HEK293T (cell line): ENCODE results near the gene IBSP.

Source experiments
- BHLHE40 ChIP-seq: fragments of 450-650 bp; IDR thresholded peaks from 2 replicates; pipeline ENCODE4 v1.6.1; 2016; ENCODE audit warnings: mild to moderate bottlenecking, moderate library complexity, borderline replicate concordance
- FOXA1 ChIP-seq: fragments of 450-650 bp; IDR thresholded peaks from 2 replicates; pipeline ENCODE4 v1.6.1; 2016; ENCODE audit warnings: mild to moderate bottlenecking
- FOXK2 ChIP-seq: fragments of 450-650 bp; IDR thresholded peaks from 2 replicates; pipeline ENCODE4 v1.6.1; 2016; ENCODE audit warnings: mild to moderate bottlenecking
- FOXM1 ChIP-seq: fragments of 450-650 bp; IDR thresholded peaks from 2 replicates; pipeline ENCODE4 v1.6.1; 2017; ENCODE audit warnings: mild to moderate bottlenecking, borderline replicate concordance
- HDGF ChIP-seq: fragments of 450-650 bp; IDR thresholded peaks from 2 replicates; pipeline ENCODE4 v1.6.1; 2017; ENCODE audit warnings: antibody characterized with exemption, borderline replicate concordance
- L3MBTL2 ChIP-seq: fragments of 450-650 bp; conservative IDR thresholded peaks from 2 replicates; pipeline ENCODE4 v1.6.1; 2016; ENCODE audit warnings: mild to moderate bottlenecking
- SP1 ChIP-seq: fragments of 450-650 bp; IDR thresholded peaks from 2 replicates; pipeline ENCODE4 v1.6.1; 2017
- SUZ12 ChIP-seq: fragments of 450-650 bp; IDR thresholded peaks from 2 replicates; pipeline ENCODE4 v1.6.1; 2016; ENCODE audit warnings: mild to moderate bottlenecking
- TARDBP ChIP-seq: fragments of 450-650 bp; IDR thresholded peaks from 2 replicates; pipeline ENCODE4 v1.6.1; 2016

DNA sequence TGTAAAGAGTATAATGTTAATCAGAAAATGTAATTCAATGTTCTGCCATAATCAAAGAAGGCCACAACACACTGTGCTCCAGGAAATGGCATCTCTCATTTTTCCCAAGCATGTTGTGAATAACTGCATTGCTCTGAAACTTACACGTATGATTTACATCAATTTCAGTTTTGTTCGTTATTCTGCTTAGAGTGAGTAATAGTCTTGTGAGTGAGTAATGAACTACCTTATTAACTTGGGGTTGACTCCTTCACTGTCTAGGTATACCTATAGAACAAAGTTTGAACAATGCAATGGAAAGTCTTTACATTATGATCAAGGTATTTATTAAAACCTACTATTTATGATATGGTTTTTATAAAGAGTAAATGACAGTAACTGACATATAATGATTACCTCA is 17.8 kb upstream of the IBSP start:
- TF ChIP-seq SUZ12 (no peak), TARDBP (no peak), L3MBTL2 (no peak), SP1 (no peak), FOXA1 (no peak), FOXM1 (no peak), FOXK2 (no peak), HDGF (no peak), BHLHE40 (no peak)
